A549 (cell line): ENCODE data around the gene ILK.

Experiments used
- BHLHE40 ChIP-seq: IDR thresholded peaks from 2 replicates; pipeline ENCODE4 v1.6.1; 2012; ENCODE audit warnings: low read depth, low read length, inconsistent platforms
- CEBPB ChIP-seq, 2 experiments: fragments of >200 bp in 1 of 2; sonication (Bioruptor Twin) in 1 of 2; formaldehyde crosslinking in 1 of 2; IDR thresholded peaks; 2 replicates each; pipeline ENCODE4 v1.6.1; 2012 to 2016
- CHD2 ChIP-seq: fragments of 150-350 bp; IDR thresholded peaks from 2 replicates; pipeline ENCODE4 v1.6.1; 2014; ENCODE audit warnings: low read length; ENCODE audit not compliant: partially characterized antibody
- CTCF ChIP-seq: fragments of >200 bp; sonication (Bioruptor Twin); formaldehyde crosslinking; IDR thresholded peaks from 3 replicates; pipeline ENCODE4 v1.5.1; 2016
- ELK1 ChIP-seq: fragments of 150-350 bp; IDR thresholded peaks from 2 replicates; pipeline ENCODE4 v1.6.1; 2014; ENCODE audit warnings: low read depth, mild to moderate bottlenecking, low read length
- EP300 ChIP-seq, 2 experiments: fragments of >200 bp; sonication (Bioruptor Twin); formaldehyde crosslinking; IDR thresholded peaks; 2 replicates in 1 of 2; 3 replicates in 1 of 2; pipeline ENCODE4 v1.6.1; 2016 to 2017
- PBX3 ChIP-seq: IDR thresholded peaks from 2 replicates; pipeline ENCODE4 v1.6.1; 2012
- RCOR1 ChIP-seq: fragments of 150-350 bp; IDR thresholded peaks from 2 replicates; pipeline ENCODE4 v1.6.1; 2014; ENCODE audit warnings: antibody characterized with exemption, low read length, low read depth
- ZSCAN20 ChIP-seq: fragments of 250-450 bp; sonication (Bioruptor Pico); IDR thresholded peaks from 2 replicates; pipeline ENCODE4 v1.8.0; 2022; ENCODE audit warnings: mild to moderate bottlenecking, moderate library complexity
- TF ChIP-seq, protein P1 (sequence below): fragments of 200-600 bp; sonication (generic); IDR thresholded peaks from 2 replicates; pipeline ENCODE4 v1.6.1; 2016; ENCODE audit warnings: antibody characterized with exemption, mild to moderate bottlenecking, moderate library complexity

- TF ChIP-seq RCOR1 (no peak), ELK1 (no peak), PBX3 (no peak), ZSCAN20 (CRISPR knock-in tag) (no peak), BHLHE40 (no peak), CTCF (no peak), CHD2 (no peak), EP300 (IDR thresholded peaks at IDR 0.05) (no peak), CEBPB (IDR thresholded peaks at IDR 0.05) (no peak)
- TF ChIP-seq, protein P1, sequence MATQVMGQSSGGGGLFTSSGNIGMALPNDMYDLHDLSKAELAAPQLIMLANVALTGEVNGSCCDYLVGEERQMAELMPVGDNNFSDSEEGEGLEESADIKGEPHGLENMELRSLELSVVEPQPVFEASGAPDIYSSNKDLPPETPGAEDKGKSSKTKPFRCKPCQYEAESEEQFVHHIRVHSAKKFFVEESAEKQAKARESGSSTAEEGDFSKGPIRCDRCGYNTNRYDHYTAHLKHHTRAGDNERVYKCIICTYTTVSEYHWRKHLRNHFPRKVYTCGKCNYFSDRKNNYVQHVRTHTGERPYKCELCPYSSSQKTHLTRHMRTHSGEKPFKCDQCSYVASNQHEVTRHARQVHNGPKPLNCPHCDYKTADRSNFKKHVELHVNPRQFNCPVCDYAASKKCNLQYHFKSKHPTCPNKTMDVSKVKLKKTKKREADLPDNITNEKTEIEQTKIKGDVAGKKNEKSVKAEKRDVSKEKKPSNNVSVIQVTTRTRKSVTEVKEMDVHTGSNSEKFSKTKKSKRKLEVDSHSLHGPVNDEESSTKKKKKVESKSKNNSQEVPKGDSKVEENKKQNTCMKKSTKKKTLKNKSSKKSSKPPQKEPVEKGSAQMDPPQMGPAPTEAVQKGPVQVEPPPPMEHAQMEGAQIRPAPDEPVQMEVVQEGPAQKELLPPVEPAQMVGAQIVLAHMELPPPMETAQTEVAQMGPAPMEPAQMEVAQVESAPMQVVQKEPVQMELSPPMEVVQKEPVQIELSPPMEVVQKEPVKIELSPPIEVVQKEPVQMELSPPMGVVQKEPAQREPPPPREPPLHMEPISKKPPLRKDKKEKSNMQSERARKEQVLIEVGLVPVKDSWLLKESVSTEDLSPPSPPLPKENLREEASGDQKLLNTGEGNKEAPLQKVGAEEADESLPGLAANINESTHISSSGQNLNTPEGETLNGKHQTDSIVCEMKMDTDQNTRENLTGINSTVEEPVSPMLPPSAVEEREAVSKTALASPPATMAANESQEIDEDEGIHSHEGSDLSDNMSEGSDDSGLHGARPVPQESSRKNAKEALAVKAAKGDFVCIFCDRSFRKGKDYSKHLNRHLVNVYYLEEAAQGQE: no peak
These were observed 36.2 kb upstream of the ILK start for GRCh38 chr11:6567371-6567745.
